Measurements from ENCODE around the gene CDON.

Gene CDON

GRCh38 chr11:126083829-126084607 lies 21.4 kb upstream of the CDON start:
- no peak for DNase-seq

- no peak for DNase-seq
These were observed 19.8 kb upstream of the CDON start for GRCh38 chr11:126082251-126083109.

GRCh38 chr11:126081915-126082250 lies 19.2 kb upstream of the CDON start:
- no peak for DNase-seq

- no peak for DNase-seq
These were observed 17.7 kb upstream of the CDON start for GRCh38 chr11:126080161-126080941.

- no peak for DNase-seq
These were observed 17.0 kb upstream of the CDON start for GRCh38 chr11:126079621-126080124.

- no peak for DNase-seq
These were observed 14.0 kb upstream of the CDON start for GRCh38 chr11:126076641-126077040.

GRCh38 chr11:126072801-126073594 lies 10.3 kb upstream of the CDON start:
- DNase-seq: no peak

- DNase-seq: no peak
These were observed 9.6 kb upstream of the CDON start for GRCh38 chr11:126072141-126072741.

GRCh38 chr11:126063507-126063852 lies 814 bp upstream of the CDON start:
- no peak for DNase-seq

GRCh38 chr11:126061707-126062678 lies 673 bp downstream of the CDON start:
- peak; percentile 38 for DNase-seq

- DNase-seq: no peak
These were observed 1.9 kb downstream of the CDON start for GRCh38 chr11:126060757-126061171.

GRCh38 chr11:126059238-126059781 lies 3.4 kb downstream of the CDON start:
- no peak for DNase-seq

- no peak for DNase-seq
These were observed 4.4 kb downstream of the CDON start for GRCh38 chr11:126058105-126058874.

- DNase-seq: no peak
These were observed 7.8 kb downstream of the CDON start for GRCh38 chr11:126054882-126055281.

- no peak for DNase-seq
These were observed 8.3 kb downstream of the CDON start for GRCh38 chr11:126054408-126054807.

GRCh38 chr11:126053415-126054286 lies 9.0 kb downstream of the CDON start:
- no peak for DNase-seq

GRCh38 chr11:126051117-126051516 lies 11.5 kb downstream of the CDON start:
- DNase-seq: no peak

GRCh38 chr11:126049159-126049558 lies 13.5 kb downstream of the CDON start:
- no peak for DNase-seq

- DNase-seq: no peak
These were observed 14.5 kb downstream of the CDON start for GRCh38 chr11:126048197-126048596.
